Measurements from ENCODE around the gene TMEM181.

DNA sequence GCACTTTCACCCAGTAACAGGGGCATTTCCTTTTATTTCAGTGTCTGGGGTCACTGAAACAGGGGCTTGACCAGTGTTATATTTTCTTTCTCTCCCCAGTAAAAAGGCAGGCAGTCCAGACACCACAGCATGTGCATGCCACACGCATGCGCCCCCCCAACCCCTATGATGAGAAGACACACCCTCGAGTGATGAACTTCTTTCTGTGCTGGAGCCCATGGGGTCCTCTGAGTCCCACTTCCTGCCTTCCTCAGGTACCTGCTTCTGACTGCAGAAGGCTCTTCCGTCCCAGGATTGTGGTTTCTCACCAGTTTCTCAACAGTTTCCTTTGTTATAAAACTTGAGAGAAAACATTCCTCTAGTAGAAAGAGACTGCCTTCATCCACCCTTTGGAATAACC lies 45.7 kb upstream of the TMEM181 start:
- TF ChIP-seq POLR2AphosphoS2 (conservative IDR thresholded peaks at IDR 0.05; ENCODE audit: low read length): no peak
- TF ChIP-seq, protein P1, sequence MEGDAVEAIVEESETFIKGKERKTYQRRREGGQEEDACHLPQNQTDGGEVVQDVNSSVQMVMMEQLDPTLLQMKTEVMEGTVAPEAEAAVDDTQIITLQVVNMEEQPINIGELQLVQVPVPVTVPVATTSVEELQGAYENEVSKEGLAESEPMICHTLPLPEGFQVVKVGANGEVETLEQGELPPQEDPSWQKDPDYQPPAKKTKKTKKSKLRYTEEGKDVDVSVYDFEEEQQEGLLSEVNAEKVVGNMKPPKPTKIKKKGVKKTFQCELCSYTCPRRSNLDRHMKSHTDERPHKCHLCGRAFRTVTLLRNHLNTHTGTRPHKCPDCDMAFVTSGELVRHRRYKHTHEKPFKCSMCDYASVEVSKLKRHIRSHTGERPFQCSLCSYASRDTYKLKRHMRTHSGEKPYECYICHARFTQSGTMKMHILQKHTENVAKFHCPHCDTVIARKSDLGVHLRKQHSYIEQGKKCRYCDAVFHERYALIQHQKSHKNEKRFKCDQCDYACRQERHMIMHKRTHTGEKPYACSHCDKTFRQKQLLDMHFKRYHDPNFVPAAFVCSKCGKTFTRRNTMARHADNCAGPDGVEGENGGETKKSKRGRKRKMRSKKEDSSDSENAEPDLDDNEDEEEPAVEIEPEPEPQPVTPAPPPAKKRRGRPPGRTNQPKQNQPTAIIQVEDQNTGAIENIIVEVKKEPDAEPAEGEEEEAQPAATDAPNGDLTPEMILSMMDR (IDR thresholded peaks at IDR 0.05): no peak
- TF ChIP-seq RAD21 (conservative IDR thresholded peaks at IDR 0.05 in 1 of 2, IDR thresholded peaks at IDR 0.05 in 1 of 2): no peak
- TF ChIP-seq EP300 (IDR thresholded peaks at IDR 0.05): no peak
- no peak for TF ChIP-seq ZC3H11A (IDR thresholded peaks at IDR 0.05)
- TF ChIP-seq, protein P2, sequence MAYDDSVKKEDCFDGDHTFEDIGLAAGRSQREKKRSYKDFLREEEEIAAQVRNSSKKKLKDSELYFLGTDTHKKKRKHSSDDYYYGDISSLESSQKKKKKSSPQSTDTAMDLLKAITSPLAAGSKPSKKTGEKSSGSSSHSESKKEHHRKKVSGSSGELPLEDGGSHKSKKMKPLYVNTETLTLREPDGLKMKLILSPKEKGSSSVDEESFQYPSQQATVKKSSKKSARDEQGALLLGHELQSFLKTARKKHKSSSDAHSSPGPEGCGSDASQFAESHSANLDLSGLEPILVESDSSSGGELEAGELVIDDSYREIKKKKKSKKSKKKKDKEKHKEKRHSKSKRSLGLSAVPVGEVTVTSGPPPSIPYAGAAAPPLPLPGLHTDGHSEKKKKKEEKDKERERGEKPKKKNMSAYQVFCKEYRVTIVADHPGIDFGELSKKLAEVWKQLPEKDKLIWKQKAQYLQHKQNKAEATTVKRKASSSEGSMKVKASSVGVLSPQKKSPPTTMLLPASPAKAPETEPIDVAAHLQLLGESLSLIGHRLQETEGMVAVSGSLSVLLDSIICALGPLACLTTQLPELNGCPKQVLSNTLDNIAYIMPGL (CRISPR knock-in tag; IDR thresholded peaks at IDR 0.05; ENCODE audit: borderline replicate concordance): no peak
- TF ChIP-seq KDM1A (IDR thresholded peaks at IDR 0.05; ENCODE audit: low read depth): no peak
- no peak for TF ChIP-seq RFX5 (IDR thresholded peaks at IDR 0.05)
- TF ChIP-seq POLR2A (IDR thresholded peaks at IDR 0.05; ENCODE audit: low read length): no peak
- TF ChIP-seq SMC3 (IDR thresholded peaks at IDR 0.05): no peak
- TF ChIP-seq MYC (IDR thresholded peaks at IDR 0.05; ENCODE audit: borderline replicate concordance, low read length): no peak
- TF ChIP-seq, protein P3, sequence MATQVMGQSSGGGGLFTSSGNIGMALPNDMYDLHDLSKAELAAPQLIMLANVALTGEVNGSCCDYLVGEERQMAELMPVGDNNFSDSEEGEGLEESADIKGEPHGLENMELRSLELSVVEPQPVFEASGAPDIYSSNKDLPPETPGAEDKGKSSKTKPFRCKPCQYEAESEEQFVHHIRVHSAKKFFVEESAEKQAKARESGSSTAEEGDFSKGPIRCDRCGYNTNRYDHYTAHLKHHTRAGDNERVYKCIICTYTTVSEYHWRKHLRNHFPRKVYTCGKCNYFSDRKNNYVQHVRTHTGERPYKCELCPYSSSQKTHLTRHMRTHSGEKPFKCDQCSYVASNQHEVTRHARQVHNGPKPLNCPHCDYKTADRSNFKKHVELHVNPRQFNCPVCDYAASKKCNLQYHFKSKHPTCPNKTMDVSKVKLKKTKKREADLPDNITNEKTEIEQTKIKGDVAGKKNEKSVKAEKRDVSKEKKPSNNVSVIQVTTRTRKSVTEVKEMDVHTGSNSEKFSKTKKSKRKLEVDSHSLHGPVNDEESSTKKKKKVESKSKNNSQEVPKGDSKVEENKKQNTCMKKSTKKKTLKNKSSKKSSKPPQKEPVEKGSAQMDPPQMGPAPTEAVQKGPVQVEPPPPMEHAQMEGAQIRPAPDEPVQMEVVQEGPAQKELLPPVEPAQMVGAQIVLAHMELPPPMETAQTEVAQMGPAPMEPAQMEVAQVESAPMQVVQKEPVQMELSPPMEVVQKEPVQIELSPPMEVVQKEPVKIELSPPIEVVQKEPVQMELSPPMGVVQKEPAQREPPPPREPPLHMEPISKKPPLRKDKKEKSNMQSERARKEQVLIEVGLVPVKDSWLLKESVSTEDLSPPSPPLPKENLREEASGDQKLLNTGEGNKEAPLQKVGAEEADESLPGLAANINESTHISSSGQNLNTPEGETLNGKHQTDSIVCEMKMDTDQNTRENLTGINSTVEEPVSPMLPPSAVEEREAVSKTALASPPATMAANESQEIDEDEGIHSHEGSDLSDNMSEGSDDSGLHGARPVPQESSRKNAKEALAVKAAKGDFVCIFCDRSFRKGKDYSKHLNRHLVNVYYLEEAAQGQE (IDR thresholded peaks at IDR 0.05): no peak
- TF ChIP-seq, protein P4, sequence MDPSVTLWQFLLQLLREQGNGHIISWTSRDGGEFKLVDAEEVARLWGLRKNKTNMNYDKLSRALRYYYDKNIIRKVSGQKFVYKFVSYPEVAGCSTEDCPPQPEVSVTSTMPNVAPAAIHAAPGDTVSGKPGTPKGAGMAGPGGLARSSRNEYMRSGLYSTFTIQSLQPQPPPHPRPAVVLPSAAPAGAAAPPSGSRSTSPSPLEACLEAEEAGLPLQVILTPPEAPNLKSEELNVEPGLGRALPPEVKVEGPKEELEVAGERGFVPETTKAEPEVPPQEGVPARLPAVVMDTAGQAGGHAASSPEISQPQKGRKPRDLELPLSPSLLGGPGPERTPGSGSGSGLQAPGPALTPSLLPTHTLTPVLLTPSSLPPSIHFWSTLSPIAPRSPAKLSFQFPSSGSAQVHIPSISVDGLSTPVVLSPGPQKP (IDR thresholded peaks at IDR 0.05; ENCODE audit: low read depth, low read length): no peak
